GM12878 (cell line): ENCODE measurements around the gene PCNX1. TPM values are rescaled to one million over a fixed set of nuclear protein-coding genes. Genes with fewer than 3 reads are reported as not detected.

ENCODE experiments used
- ATAC-seq: fragments of 200-7000 bp; cut with Tn5 transposase; 3 replicates; pipeline ENCODE4 v1.9.1; 2020; ENCODE audit warnings: mild to moderate bottlenecking, moderate library complexity
- BruUV-seq: library from RNA; stranded (reverse); fragments of 400-500 nt; replicated peaks from 2 replicates; lab custom pipeline; 2021; lab: Mats Ljungman, UMichigan
- CTCF ChIA-PET: fragments of 300-600 bp; sonication (Branson Sonifier 250); formaldehyde crosslinking; extraction: SDS; loops from one replicate; lab custom pipeline; 2021; ENCODE audit warnings: inconsistent platforms; lab: Yijun Ruan, JAX
- POLR2A ChIA-PET: fragments of 350-600 bp; formaldehyde crosslinking; extraction: SDS; loops from one replicate; lab custom pipeline; 2021; ENCODE audit warnings: inconsistent platforms; lab: Charles Lee
- RAD21 ChIA-PET: fragments of 300-600 bp; sonication (Branson Sonifier 250); formaldehyde crosslinking; loops from one replicate; lab custom pipeline; 2023; ENCODE audit warnings: antibody characterized with exemption; ENCODE audit not compliant: unreplicated experiment; lab: Charles Lee
- SMC1A ChIA-PET: fragments of 300-600 bp; sonication (Branson Sonifier 250); formaldehyde crosslinking; loops from one replicate; lab custom pipeline; 2023; ENCODE audit not compliant: unreplicated experiment, uncharacterized antibody; lab: Charles Lee
- DNase-seq: peaks from one replicate; pipeline ENCODE4 v3.0.0-alpha.2; 2011; ENCODE audit warnings: low read depth, low spot score
- FAIRE-seq: peaks from 3 replicates; lab custom pipeline; 2011; peaks lifted over from hg19 to GRCh38; lab: Jason Lieb, UNC
- H2AFZ ChIP-seq: 2 replicates; pipeline ENCODE4 v1.6.0; 2011; ENCODE audit warnings: low read depth, low read length, control low read depth; ENCODE audit not compliant: control insufficient read depth
- H3K27ac ChIP-seq: 2 replicates; pipeline ENCODE4 v1.5.1; 2011; ENCODE audit warnings: control low read depth; ENCODE audit not compliant: control insufficient read depth, insufficient read depth
- H3K27me3 ChIP-seq, 2 experiments: replicated peaks in 1 of 2; 2 replicates each; pipeline versions ENCODE4 v1.6.0 to v1.6.1; 2011; ENCODE audit warnings: low read length in 1 of 2; ENCODE audit not compliant: control insufficient read depth in 2 of 2, insufficient read depth in 2 of 2
- H3K36me3 ChIP-seq, 2 experiments: 2 replicates each; pipeline ENCODE4 v1.5.1; 2011; ENCODE audit warnings: low read length in 1 of 2; ENCODE audit not compliant: control insufficient read depth in 2 of 2, insufficient read depth in 2 of 2
- H3K4me1 ChIP-seq: 2 replicates; pipeline ENCODE4 v1.6.1; 2011; ENCODE audit warnings: mild to moderate bottlenecking, low read length, moderate library complexity, mixed read lengths; ENCODE audit not compliant: control insufficient read depth, insufficient read depth
- H3K4me2 ChIP-seq: 2 replicates; pipeline ENCODE4 v1.6.0; 2011; ENCODE audit warnings: control low read depth; ENCODE audit not compliant: control insufficient read depth, insufficient read depth
- H3K4me3 ChIP-seq: fragments of 200-600 bp; sonication (generic); 2 replicates; pipeline ENCODE4 v1.5.1; 2016
- H3K79me2 ChIP-seq: 2 replicates; pipeline ENCODE4 v1.6.0; 2011; ENCODE audit warnings: low read length; ENCODE audit not compliant: control insufficient read depth, insufficient read depth
- H3K9ac ChIP-seq: 2 replicates; pipeline ENCODE4 v1.8.0; 2011; ENCODE audit warnings: low read length, control low read depth, mixed read lengths; ENCODE audit not compliant: control insufficient read depth, insufficient read depth
- H3K9me3 ChIP-seq: replicated peaks from 3 replicates; pipeline ENCODE4 v1.5.1; 2011; ENCODE audit warnings: mild to moderate bottlenecking, low read length; ENCODE audit not compliant: control insufficient read depth, insufficient read depth
- H4K20me1 ChIP-seq: 2 replicates; pipeline ENCODE4 v1.6.0; 2011; ENCODE audit not compliant: control insufficient read depth, insufficient read depth
- BHLHE40 ChIP-seq, 2 experiments: fragments of 450-650 bp in 1 of 2; IDR thresholded peaks; 2 replicates each; pipeline ENCODE4 v1.6.1; 2011 to 2017; ENCODE audit warnings: low read depth in 2 of 2, borderline replicate concordance in 1 of 2, improper control_type of control experiment in 1 of 2, low read length in 1 of 2, mild to moderate bottlenecking in 1 of 2
- CREB1 ChIP-seq: IDR thresholded peaks from 2 replicates; pipeline ENCODE4 v1.6.1; 2012; ENCODE audit warnings: low read depth, mild to moderate bottlenecking, inconsistent platforms
- EZH2 ChIP-seq: IDR thresholded peaks from 2 replicates; pipeline ENCODE4 v1.6.1; 2012; ENCODE audit warnings: low read depth, mild to moderate bottlenecking, control low read depth, inconsistent platforms, low read length, borderline replicate concordance; ENCODE audit not compliant: control insufficient read depth
- GATAD2B ChIP-seq: fragments of 450-650 bp; conservative IDR thresholded peaks from 2 replicates; pipeline ENCODE4 v1.6.1; 2017; ENCODE audit warnings: low read depth, mild to moderate bottlenecking, moderate library complexity
- JUNB ChIP-seq: IDR thresholded peaks from 2 replicates; pipeline ENCODE4 v1.6.1; 2016; ENCODE audit warnings: antibody characterized with exemption, mild to moderate bottlenecking
- MEF2A ChIP-seq: IDR thresholded peaks from 2 replicates; pipeline ENCODE4 v1.6.1; 2011; ENCODE audit warnings: low read depth, mild to moderate bottlenecking, low read length, moderate library complexity; ENCODE audit not compliant: insufficient read depth
- NFYA ChIP-seq: IDR thresholded peaks from 2 replicates; pipeline ENCODE4 v1.6.1; 2011; ENCODE audit warnings: low read depth, mild to moderate bottlenecking, low read length, improper control_type of control experiment, borderline replicate concordance
- POLR2AphosphoS5 ChIP-seq: IDR thresholded peaks from 2 replicates; pipeline ENCODE4 v1.6.1; 2011; ENCODE audit warnings: mild to moderate bottlenecking, low read length, inconsistent platforms
- RFX5 ChIP-seq: IDR thresholded peaks from 2 replicates; pipeline ENCODE4 v1.6.1; 2011; ENCODE audit warnings: low read depth, low read length, improper control_type of control experiment
- ZNF207 ChIP-seq: fragments of 450-650 bp; IDR thresholded peaks from 2 replicates; pipeline ENCODE4 v1.6.1; 2014; ENCODE audit warnings: antibody characterized with exemption, mild to moderate bottlenecking, borderline replicate concordance
- WGBS: methylation state at CpG from one replicate; pipeline ENCODE4 v1.1.6; 2016; ENCODE audit warnings: low lambda C conversion rate; ENCODE audit not compliant: insufficient replicate concordance, insufficient coverage; ENCODE audit errors: missing lambda C conversion rate; 5-methylcytosine and 5-hydroxymethylcytosine counted together
- in situ Hi-C: fragments of 300-500 bp; cut with MboI; formaldehyde crosslinking; loops from 9 replicates; pipeline ENCODE4 v1.14.3; 2018; ENCODE audit warnings: mixed read lengths
- intact Hi-C: fragments of 100-400 bp; cut with micrococcal nuclease; formaldehyde crosslinking; loops from one replicate; pipeline ENCODE4 v1.14.2; 2022; ENCODE audit not compliant: unreplicated experiment
- polyA plus RNA-seq, 11 experiments: library from polyadenylated mRNA; depleted of rRNA in 4 of 11; unstranded in 6 of 11; stranded (reverse) in 5 of 11; fragments of >200 nt; fragmentation: Nextera tagmentation in 4 of 11; fragmentation: Illumina TruSeq in 1 of 11; extraction: Ambion mirVana in 4 of 11; extraction: Trizol in 1 of 11; gene quantifications; 1 replicate in 1 of 11; 2 replicates in 10 of 11; pipeline versions ENCODE4 v1.2.1 to v1.2.3, GENCODE V29; 2011 to 2016; ENCODE audit warnings: inconsistent platforms in 2 of 11, missing spikeins in 2 of 11, low read depth in 1 of 11
- total RNA-seq, 4 experiments: library from RNA; depleted of rRNA in 3 of 4; stranded (reverse); fragments of >200 nt in 3 of 4; fragmentation: Illumina TruSeq in 1 of 4; extraction: Trizol in 1 of 4; gene quantifications; 2 replicates each; pipeline versions ENCODE4 v1.2.1 to v1.2.3, GENCODE V29; 2013 to 2021
- TF ChIP-seq, protein P1 (sequence below): fragments of 450-650 bp; formaldehyde crosslinking; IDR thresholded peaks from 2 replicates; pipeline ENCODE4 v1.4.0; 2022; ENCODE audit warnings: mild to moderate bottlenecking, moderate library complexity
- TF ChIP-seq, protein P2 (sequence below), 3 experiments: IDR thresholded peaks in 2 of 3; conservative IDR thresholded peaks in 1 of 3; 2 replicates each; pipeline ENCODE4 v1.5.1; 2011; ENCODE audit warnings: low read depth in 3 of 3, low read length in 3 of 3, mild to moderate bottlenecking in 3 of 3, control low read depth in 2 of 3, moderate library complexity in 2 of 3, inconsistent platforms in 1 of 3, mixed read lengths in 1 of 3; ENCODE audit not compliant: control insufficient read depth in 2 of 3, insufficient read depth in 1 of 3; ENCODE audit errors: extremely low read depth in 1 of 3
- TF ChIP-seq, protein P3 (sequence below): fragments of 450-650 bp; IDR thresholded peaks from 2 replicates; pipeline ENCODE4 v1.6.1; 2017; ENCODE audit warnings: borderline replicate concordance

Gene PCNX1
- total and polyA plus RNA-seq, 10 of the 15 experiments (the other 5 are each of a cell fraction or from before 2014, with no cell fraction given): 4.6 to 53.9 (median 20.5) TPM

DNA sequence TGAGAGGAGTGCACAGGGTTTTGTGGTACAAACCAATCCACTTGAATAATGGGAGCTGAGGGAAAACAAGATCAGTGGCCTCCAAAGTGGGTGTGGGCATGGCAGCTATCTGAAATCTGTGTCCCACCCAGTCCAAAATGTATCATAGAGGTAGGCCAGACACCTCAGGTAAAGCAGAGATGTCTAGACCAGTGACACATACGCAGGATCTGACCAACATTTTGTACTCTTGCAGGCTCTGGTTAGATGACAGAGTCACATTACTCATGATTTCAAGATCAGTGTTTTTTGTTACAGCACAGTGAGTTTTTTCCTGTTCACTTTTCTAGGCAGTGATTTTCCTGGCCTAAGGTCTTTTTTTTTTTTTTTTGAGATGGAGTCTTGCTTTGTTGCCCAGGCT, 211.8 kb downstream of the PCNX1 start:
- POLR2A ChIA-PET: no interaction called here
- TF ChIP-seq NFYA (no peak), ZNF207 (no peak), POLR2AphosphoS5 (no peak), BHLHE40 (IDR thresholded peaks at IDR 0.05; ENCODE audit: borderline replicate concordance in 1 of 2, low read depth in 2 of 2, low read length in 1 of 2) (no peak), EZH2 (no peak), GATAD2B (no peak), RFX5 (no peak), MEF2A (no peak), CREB1 (no peak), JUNB (no peak)
- TF ChIP-seq, protein P1, sequence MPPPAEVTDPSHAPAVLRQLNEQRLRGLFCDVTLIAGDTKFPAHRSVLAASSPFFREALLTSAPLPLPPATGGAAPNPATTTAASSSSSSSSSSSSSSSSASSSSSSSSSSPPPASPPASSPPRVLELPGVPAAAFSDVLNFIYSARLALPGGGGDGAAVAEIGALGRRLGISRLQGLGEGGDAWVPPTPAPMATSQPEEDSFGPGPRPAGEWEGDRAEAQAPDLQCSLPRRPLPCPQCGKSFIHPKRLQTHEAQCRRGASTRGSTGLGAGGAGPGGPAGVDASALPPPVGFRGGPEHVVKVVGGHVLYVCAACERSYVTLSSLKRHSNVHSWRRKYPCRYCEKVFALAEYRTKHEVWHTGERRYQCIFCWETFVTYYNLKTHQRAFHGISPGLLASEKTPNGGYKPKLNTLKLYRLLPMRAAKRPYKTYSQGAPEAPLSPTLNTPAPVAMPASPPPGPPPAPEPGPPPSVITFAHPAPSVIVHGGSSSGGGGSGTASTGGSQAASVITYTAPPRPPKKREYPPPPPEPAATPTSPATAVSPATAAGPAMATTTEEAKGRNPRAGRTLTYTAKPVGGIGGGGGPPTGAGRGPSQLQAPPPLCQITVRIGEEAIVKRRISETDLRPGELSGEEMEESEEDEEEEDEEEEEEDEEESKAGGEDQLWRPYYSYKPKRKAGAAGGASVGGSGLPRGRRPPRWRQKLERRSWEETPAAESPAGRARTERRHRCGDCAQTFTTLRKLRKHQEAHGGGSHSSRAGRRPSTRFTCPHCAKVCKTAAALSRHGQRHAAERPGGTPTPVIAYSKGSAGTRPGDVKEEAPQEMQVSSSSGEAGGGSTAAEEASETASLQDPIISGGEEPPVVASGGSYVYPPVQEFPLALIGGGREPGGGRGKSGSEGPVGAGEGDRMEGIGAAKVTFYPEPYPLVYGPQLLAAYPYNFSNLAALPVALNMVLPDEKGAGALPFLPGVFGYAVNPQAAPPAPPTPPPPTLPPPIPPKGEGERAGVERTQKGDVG: no peak
- TF ChIP-seq, protein P2, sequence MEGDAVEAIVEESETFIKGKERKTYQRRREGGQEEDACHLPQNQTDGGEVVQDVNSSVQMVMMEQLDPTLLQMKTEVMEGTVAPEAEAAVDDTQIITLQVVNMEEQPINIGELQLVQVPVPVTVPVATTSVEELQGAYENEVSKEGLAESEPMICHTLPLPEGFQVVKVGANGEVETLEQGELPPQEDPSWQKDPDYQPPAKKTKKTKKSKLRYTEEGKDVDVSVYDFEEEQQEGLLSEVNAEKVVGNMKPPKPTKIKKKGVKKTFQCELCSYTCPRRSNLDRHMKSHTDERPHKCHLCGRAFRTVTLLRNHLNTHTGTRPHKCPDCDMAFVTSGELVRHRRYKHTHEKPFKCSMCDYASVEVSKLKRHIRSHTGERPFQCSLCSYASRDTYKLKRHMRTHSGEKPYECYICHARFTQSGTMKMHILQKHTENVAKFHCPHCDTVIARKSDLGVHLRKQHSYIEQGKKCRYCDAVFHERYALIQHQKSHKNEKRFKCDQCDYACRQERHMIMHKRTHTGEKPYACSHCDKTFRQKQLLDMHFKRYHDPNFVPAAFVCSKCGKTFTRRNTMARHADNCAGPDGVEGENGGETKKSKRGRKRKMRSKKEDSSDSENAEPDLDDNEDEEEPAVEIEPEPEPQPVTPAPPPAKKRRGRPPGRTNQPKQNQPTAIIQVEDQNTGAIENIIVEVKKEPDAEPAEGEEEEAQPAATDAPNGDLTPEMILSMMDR (IDR thresholded peaks at IDR 0.05 in 2 of 3, conservative IDR thresholded peaks at IDR 0.05 in 1 of 3; ENCODE audit: control insufficient read depth in 2 of 3, extremely low read depth in 1 of 3, insufficient read depth in 1 of 3, low read depth in 3 of 3, low read length in 3 of 3): no peak
- TF ChIP-seq, protein P3, sequence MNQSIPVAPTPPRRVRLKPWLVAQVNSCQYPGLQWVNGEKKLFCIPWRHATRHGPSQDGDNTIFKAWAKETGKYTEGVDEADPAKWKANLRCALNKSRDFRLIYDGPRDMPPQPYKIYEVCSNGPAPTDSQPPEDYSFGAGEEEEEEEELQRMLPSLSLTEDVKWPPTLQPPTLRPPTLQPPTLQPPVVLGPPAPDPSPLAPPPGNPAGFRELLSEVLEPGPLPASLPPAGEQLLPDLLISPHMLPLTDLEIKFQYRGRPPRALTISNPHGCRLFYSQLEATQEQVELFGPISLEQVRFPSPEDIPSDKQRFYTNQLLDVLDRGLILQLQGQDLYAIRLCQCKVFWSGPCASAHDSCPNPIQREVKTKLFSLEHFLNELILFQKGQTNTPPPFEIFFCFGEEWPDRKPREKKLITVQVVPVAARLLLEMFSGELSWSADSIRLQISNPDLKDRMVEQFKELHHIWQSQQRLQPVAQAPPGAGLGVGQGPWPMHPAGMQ: no peak

More for the DNA sequence above, 211.8 kb downstream of the PCNX1 start:
- Histone ChIP-seq H3K4me1 (peaks cover 4% of the 10 kb centered on the region), H3K27me3 (no peaks in the 10 kb centered on the region), H2AFZ (no peak overlapping the region), H4K20me1 (no peaks in the 10 kb centered on the region), H3K9ac (no peak overlapping the region), H3K79me2 (no peaks in the 10 kb centered on the region), H3K4me2 (no peak overlapping the region), H3K27ac (no peak overlapping the region), H3K4me3 (no peak overlapping the region), H3K9me3 (no peaks in the 10 kb centered on the region), H3K36me3 (no peaks in the 10 kb centered on the region)
- CTCF ChIA-PET: interaction anchor here (1.6 kb wide), 1 partner anchor 14 kb away, joined by 5 read pairs; no protein-coding TSS in a partner anchor
- DNase-seq (no peak), FAIRE-seq (no peak), ATAC-seq (no peak)
- intact Hi-C loops: no loop called here
- RAD21 ChIA-PET: interaction anchor here (1.7 kb wide), 1 partner anchor 12 kb away, joined by 4 read pairs; no protein-coding TSS in a partner anchor
- SMC1A ChIA-PET: interaction anchor here (1.1 to 2.0 kb wide), 4 partner anchors 11 to 636 kb away, joined by 3 to 8 read pairs (median 3); no protein-coding TSS in a partner anchor
- in situ Hi-C loops: no loop called here
- BruUV-seq: no TSS peak
- 90% methylated on average over 1 of the region's 1 CpG for WGBS
